BJ (cell line): Measurements from ENCODE around the gene PRXL2B. TPM values are rescaled to one million over a fixed set of nuclear protein-coding genes. Genes with fewer than 3 reads are reported as not detected.
"Not testable (repeated sequence)": the region's sequence is repeated elsewhere in the genome, so short reads cannot be mapped to it uniquely, and the experiment has no call there.

Source experiments
- CTCF ChIA-PET: fragments of 350-600 bp; formaldehyde crosslinking; extraction: SDS; loops from one replicate; lab custom pipeline; 2021; ENCODE audit warnings: antibody characterized with exemption, inconsistent platforms; lab: Yijun Ruan, JAX
- POLR2A ChIA-PET: fragments of 300-600 bp; sonication (Branson Sonifier 250); formaldehyde crosslinking; extraction: SDS; loops from one replicate; lab custom pipeline; 2021; ENCODE audit warnings: antibody characterized with exemption; lab: Charles Lee
- DNase-seq: peaks from one replicate; pipeline ENCODE4 v3.0.0-alpha.2; 2011; ENCODE audit warnings: low read depth
- H3K27me3 ChIP-seq: 2 replicates; pipeline ENCODE4 v1.6.0; 2011; ENCODE audit warnings: low read length; ENCODE audit not compliant: control insufficient read depth, insufficient read depth
- H3K36me3 ChIP-seq: 2 replicates; pipeline ENCODE4 v1.5.1; 2011; ENCODE audit warnings: low read length; ENCODE audit not compliant: control insufficient read depth, insufficient read depth
- H3K4me3 ChIP-seq: 2 replicates; pipeline ENCODE4 v1.5.1; 2011; ENCODE audit warnings: low read depth, mild to moderate bottlenecking, control low read depth, low read length
- polyA plus RNA-seq: library from polyadenylated mRNA; depleted of rRNA; stranded (reverse); fragments of >200 nt; gene quantifications from 2 replicates; pipeline ENCODE4 v1.2.3, GENCODE V29; 2011
- TF ChIP-seq, protein P1 (sequence below): IDR thresholded peaks from 2 replicates; pipeline ENCODE4 v1.5.1; 2011; ENCODE audit warnings: low read depth, mild to moderate bottlenecking, control low read depth, inconsistent platforms, low read length, moderate library complexity; ENCODE audit not compliant: insufficient read depth

PRXL2B gene
- polyA plus RNA-seq, 1 experiment: 16.1 TPM

GRCh38 chr1:2567083-2567679 lies 19.4 kb upstream of the PRXL2B start:
- peaks cover 4% of the 10 kb centered on the region for H3K27me3 ChIP-seq
- DNase-seq: no peak
- CTCF ChIA-PET: no interaction called here
- H3K4me3 ChIP-seq: no peak overlapping the region
- POLR2A ChIA-PET: no interaction called here
- TF ChIP-seq, protein P1, sequence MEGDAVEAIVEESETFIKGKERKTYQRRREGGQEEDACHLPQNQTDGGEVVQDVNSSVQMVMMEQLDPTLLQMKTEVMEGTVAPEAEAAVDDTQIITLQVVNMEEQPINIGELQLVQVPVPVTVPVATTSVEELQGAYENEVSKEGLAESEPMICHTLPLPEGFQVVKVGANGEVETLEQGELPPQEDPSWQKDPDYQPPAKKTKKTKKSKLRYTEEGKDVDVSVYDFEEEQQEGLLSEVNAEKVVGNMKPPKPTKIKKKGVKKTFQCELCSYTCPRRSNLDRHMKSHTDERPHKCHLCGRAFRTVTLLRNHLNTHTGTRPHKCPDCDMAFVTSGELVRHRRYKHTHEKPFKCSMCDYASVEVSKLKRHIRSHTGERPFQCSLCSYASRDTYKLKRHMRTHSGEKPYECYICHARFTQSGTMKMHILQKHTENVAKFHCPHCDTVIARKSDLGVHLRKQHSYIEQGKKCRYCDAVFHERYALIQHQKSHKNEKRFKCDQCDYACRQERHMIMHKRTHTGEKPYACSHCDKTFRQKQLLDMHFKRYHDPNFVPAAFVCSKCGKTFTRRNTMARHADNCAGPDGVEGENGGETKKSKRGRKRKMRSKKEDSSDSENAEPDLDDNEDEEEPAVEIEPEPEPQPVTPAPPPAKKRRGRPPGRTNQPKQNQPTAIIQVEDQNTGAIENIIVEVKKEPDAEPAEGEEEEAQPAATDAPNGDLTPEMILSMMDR: no peak
- H3K36me3 ChIP-seq: no peaks in the 10 kb centered on the region

- H3K27me3 ChIP-seq, CTCF ChIA-PET, DNase-seq, H3K4me3 ChIP-seq, H3K36me3 ChIP-seq, POLR2A ChIA-PET: not testable (repeated sequence)
These were observed 18.3 kb upstream of the PRXL2B start for GRCh38 chr1:2568187-2568816.

DNA sequence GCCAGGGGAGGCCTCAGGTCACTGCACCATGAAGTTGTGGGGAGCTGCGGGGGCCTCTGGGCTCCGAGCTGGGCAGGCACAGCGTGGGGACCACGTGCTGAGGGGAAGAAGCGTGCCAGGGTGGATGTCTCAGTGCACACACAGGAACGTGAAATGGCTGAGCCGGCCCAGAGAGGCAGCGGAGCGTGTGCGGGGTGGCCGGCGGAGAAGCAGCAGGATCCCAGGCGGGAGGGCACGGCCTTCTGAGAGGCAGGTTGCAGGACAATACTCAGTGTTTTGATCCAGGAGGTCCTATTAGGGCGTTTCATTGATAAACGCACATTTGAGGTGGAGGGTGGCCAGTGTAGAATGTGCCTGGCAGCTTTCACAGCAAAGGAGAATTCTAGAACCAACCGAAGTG lies 17.5 kb upstream of the PRXL2B start:
- no peak for DNase-seq
- TF ChIP-seq, protein P1: no peak
- H3K4me3 ChIP-seq: no peak overlapping the region
- POLR2A ChIA-PET: no interaction called here
- peaks cover 4% of the 10 kb centered on the region for H3K27me3 ChIP-seq
- CTCF ChIA-PET: no interaction called here
- no peaks in the 10 kb centered on the region for H3K36me3 ChIP-seq

- H3K27me3 ChIP-seq, POLR2A ChIA-PET, DNase-seq, H3K36me3 ChIP-seq, H3K4me3 ChIP-seq: not testable (repeated sequence)
- CTCF ChIA-PET: interaction anchor here (1.9 kb wide), 1 partner anchor 22 kb away, joined by 7 read pairs; no protein-coding TSS in a partner anchor
These were observed 16.9 kb upstream of the PRXL2B start for GRCh38 chr1:2569703-2570102.

DNA sequence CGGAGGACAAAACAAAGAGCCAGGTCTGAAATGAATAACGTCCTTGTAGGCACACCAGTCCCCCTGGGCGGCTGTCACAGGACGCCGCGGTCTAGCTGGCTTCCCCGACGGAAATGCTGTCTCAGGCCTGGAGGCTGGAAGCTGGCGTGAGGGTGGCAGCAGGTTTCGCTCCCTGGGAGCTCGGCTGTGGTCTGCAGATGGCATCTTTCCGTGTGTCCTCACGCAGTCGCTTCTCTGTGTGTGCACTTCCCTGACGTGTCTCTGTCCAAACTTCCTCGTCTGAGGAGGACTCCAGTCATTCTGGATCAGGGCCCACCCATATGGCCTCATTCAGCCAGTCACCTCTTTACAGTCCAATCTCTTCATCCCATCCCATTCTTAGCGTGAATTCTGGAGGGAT lies 16.2 kb upstream of the PRXL2B start:
- TF ChIP-seq, protein P1: no peak
- ChIA-PET CTCF (interaction anchor here (1.7 to 1.9 kb wide), 2 partner anchors 9 to 23 kb away, joined by 7 to 8 read pairs; no protein-coding TSS in a partner anchor), POLR2A (no interaction called here)
- no peak for DNase-seq
- Histone ChIP-seq H3K4me3 (no peak overlapping the region), H3K36me3 (no peaks in the 10 kb centered on the region), H3K27me3 (peaks cover 4% of the 10 kb centered on the region)

- CTCF ChIA-PET: interaction anchor here (1.7 to 1.9 kb wide), 2 partner anchors 10 to 24 kb away, joined by 7 to 8 read pairs; no protein-coding TSS in a partner anchor
- no peaks in the 10 kb centered on the region for H3K36me3 ChIP-seq
- no peak for DNase-seq
- TF ChIP-seq, protein P1: no peak
- POLR2A ChIA-PET: no interaction called here
- H3K4me3 ChIP-seq: no peak overlapping the region
- peaks cover 4% of the 10 kb centered on the region for H3K27me3 ChIP-seq
These were observed 15.2 kb upstream of the PRXL2B start for GRCh38 chr1:2571348-2571747.
